ENCODE data around the gene ZNF408.

Gene ZNF408

GRCh38 chr11:46738887-46739286 lies 38.1 kb downstream of the ZNF408 start:
- no peak overlapping the region for H3K4me3 ChIP-seq (ENCODE audit: low read length)
- TF ChIP-seq ZNF274 (IDR thresholded peaks at IDR 0.05; ENCODE audit: low read depth, low read length) = no peak

- no peak for TF ChIP-seq ZNF274 (IDR thresholded peaks at IDR 0.05; ENCODE audit: low read depth, low read length)
- H3K4me3 ChIP-seq (ENCODE audit: low read length) = no peak overlapping the region
Observed at GRCh38 chr11:46741600-46742484, 41.0 kb downstream of the ZNF408 start.

- TF ChIP-seq ZNF274 (IDR thresholded peaks at IDR 0.05; ENCODE audit: low read depth, low read length) = no peak
Observed at GRCh38 chr11:46743043-46743442, 42.2 kb downstream of the ZNF408 start.

GRCh38 chr11:46743693-46744339 lies 43.0 kb downstream of the ZNF408 start:
- no peak overlapping the region for H3K4me3 ChIP-seq (ENCODE audit: low read length)
- TF ChIP-seq ZNF274 (IDR thresholded peaks at IDR 0.05; ENCODE audit: low read depth, low read length) = no peak

More at GRCh38 chr11:46743043-46743442, 42.2 kb downstream of the ZNF408 start:
- no peak overlapping the region for H3K4me3 ChIP-seq (ENCODE audit: low read length)

- TF ChIP-seq ZNF274 (IDR thresholded peaks at IDR 0.05; ENCODE audit: low read depth, low read length) = no peak
- H3K4me3 ChIP-seq (ENCODE audit: low read length) = no peak overlapping the region
Observed at GRCh38 chr11:46745328-46745727, 44.5 kb downstream of the ZNF408 start.

- no peak for TF ChIP-seq ZNF274 (IDR thresholded peaks at IDR 0.05; ENCODE audit: low read depth, low read length)
Observed at GRCh38 chr11:46745995-46746394, 45.2 kb downstream of the ZNF408 start.

GRCh38 chr11:46747150-46747549 lies 46.3 kb downstream of the ZNF408 start:
- TF ChIP-seq ZNF274 (IDR thresholded peaks at IDR 0.05; ENCODE audit: low read depth, low read length) = no peak
- H3K4me3 ChIP-seq (ENCODE audit: low read length) = no peak overlapping the region

More at GRCh38 chr11:46745995-46746394, 45.2 kb downstream of the ZNF408 start:
- no peak overlapping the region for H3K4me3 ChIP-seq (ENCODE audit: low read length)

Measured in GM08714 (cell line).